NCI-H1048 (cell line): ENCODE measurements around the gene PORCN.

Source experiments
- DNase-seq: peaks from one replicate; lab custom pipeline; 2025; lab: John Stamatoyannopoulos, UW

PORCN gene

GRCh38 chrX:48508400-48509244, at the start of gene PORCN:
Gene PORCN, plus strand, starts transcription at chrX:48508992. Its CDS starts 829 bp downstream, at chrX:48509821.
- no peak for DNase-seq

GRCh38 chrX:48459483-48459882, 49.3 kb upstream of the PORCN start:
- DNase-seq: no peak

DNA sequence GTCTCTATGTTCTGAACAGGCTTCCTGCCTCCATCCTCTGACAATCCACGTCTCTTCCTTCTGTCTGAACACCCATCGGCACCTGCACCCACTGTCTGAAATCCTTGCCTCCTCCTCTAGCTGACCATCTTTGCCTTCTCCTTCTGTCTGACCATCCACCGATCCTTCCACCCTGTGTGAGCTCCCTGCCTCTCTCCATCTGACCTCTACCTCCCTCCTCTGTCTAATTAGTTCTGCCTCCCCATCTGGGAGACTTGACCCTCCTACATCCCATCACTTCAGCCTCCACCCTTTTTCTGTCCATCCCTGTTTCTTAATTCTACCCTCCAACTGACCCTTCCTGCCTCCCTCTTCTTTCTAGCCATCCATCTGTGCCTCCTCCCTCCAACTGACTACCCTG, 48.8 kb upstream of the PORCN start:
- no peak for DNase-seq

- DNase-seq: no peak
These were observed 48.2 kb upstream of the PORCN start for GRCh38 chrX:48460606-48461005.

GRCh38 chrX:48461830-48462229, 47.0 kb upstream of the PORCN start:
- no peak for DNase-seq

- no peak for DNase-seq
These were observed 43.4 kb upstream of the PORCN start for GRCh38 chrX:48465336-48465933.

DNA sequence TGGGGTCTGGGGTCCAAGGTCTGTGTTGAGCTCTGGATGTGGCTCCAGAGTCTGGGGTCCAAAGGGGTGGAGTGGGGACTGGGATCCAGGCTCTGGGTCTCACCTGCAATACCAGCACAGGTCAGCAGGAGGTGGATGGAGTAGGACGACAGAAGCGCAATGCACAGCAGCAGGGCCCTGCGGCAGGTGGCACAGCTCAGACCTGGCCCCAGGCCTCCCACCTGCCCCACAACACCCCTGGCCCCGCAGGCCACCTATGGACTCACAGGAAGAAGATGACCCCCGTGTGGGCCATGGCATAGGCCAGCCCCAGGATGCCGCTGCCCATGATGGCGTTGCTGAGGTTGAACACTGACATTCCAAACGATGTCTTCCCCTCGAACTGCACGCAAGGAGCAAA, 42.1 kb upstream of the PORCN start:
- DNase-seq: no peak

GRCh38 chrX:48467281-48467761, 41.5 kb upstream of the PORCN start:
- DNase-seq: no peak

DNA sequence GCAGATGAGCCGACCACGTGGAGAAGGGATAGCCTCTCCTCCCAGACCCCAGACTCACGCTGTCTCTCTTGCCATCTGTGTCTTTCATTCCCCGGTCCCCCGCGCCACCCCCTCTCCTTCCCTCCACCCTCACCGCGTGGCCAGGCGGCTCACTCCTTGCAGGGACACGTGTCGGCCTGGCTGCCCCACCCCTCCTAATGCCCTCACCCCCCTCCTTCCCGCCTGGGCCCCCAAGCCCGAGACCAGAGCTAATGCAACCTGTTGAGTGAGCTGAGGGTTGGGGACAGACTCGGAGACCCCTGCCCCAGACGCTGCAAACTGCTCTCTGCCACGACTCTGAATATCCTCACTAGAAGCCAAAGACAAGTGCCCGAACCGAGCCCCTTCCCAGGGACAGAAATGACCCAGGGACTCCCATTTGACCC, 40.5 kb upstream of the PORCN start:
- no peak for DNase-seq

GRCh38 chrX:48468693-48469691, 39.8 kb upstream of the PORCN start:
- DNase-seq: no peak

DNA sequence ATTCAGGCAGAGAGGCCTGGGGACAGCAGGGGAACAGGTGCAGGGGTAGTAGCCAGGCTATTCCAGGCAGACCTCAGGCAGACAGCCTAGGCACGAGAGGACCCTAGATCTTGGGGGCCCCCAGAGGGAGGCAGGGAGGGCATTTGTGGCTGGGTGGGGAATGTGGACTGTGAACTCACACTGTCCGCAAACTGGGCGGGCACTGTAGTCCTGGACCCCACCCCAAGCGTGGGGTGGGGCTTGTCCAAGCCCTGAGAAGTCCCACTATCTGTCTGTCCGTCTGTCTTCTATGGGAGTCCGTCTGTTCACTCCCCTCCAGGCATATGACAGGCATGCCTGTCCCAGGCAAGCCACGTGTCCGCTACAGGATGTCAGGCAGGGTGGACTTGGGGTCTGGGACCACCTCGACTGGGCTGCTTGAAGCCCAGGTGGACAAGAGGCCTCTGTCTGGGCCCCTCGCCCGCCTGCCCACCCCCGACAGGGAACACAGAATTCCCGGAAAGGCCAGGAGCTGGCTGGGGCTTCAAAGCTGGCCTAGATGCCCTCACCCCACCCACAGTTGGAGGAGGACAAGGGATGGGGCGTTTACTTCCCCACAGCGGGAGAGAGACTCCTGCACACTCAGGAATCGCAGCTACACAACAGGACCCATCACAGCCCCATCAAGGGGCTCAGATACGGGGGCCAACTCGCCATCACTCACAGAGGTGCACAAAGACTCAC, 38.5 kb upstream of the PORCN start, which contains the start of gene SLC38A5:
Gene SLC38A5 (minus strand): TSS at position 151 of the 723 bp plus-strand sequence. CDS start 2,336 bp downstream, outside the sequence.
- DNase-seq: no peak

- no peak for DNase-seq
These were observed 38.0 kb upstream of the PORCN start for GRCh38 chrX:48470833-48471118.

DNA sequence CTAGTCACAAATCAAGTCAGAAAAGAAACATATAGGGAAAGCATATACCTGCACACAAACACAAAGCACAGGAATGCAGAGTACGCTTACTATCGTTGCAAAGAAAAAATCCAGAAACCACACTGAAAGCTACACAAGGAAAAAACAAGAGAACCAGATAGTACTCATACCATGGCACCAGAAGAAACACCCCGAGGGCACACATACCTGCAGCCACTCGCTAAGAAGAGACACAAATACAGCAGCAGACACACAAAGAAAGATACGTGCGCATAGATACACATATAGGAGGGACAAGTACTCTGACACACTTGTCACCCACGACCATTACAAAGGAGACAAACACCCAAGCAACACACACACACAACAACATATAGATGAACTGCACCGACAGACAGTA, 37.3 kb upstream of the PORCN start:
- no peak for DNase-seq

DNA sequence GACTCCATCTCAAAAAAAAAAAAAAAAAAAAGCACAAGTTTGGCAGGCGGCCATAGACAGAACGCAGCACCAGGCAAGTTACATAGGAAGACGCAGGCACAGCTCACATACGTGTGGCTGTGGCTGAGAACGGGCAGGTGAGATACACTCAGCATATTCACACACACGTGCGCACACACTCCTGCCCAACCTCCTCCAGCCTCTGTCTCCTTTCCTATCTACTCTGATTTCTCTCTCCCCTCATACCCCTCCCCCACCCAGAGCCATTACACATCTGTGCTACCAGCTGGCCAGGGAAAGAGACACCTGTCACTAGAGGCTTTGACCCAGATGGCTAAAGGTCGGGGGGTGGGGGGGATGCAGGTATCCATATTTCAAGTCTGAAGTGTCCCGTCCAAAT, 36.6 kb upstream of the PORCN start:
- DNase-seq: no peak

GRCh38 chrX:48472851-48473703, 35.7 kb upstream of the PORCN start:
- DNase-seq: no peak

- DNase-seq: no peak
These were observed 35.1 kb upstream of the PORCN start for GRCh38 chrX:48473704-48473990.

DNA sequence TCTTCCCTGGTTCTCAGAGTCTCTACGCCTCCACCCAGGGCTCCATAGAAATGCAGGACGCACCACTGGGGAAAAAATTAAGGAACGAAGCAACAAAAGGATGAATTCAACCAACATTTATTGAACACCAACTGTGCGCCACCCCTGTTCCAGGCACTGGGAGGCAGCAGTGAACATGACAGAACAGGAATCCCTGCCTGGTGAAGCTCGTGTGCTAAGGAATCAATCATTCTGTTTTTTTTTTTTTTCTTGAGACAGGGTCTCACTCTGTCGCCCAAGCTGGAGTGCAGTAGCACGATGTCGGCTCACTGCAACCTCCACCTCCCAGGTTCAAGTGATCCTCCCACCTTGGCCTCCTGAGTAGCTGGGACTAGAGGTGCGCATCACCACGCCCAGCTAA, 34.7 kb upstream of the PORCN start:
- no peak for DNase-seq

DNA sequence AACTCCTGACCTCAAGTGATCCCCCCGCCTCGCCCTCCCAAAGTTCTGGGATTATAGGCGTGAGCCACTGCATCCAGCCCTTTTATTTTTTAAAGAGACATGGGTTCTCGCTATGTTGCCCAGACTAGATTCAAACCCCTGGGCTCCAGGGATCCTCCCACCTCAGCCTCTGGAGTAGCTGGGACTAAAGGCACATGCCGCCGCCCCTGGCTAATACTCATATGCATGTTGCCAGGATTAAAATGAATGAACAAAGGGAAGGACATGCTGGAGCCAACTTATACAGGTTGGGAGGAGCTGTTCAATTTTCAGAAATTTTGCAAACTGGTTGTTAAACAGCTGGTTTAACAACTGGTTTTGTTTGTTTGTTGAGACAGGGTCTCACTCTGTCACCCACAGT, 34.2 kb upstream of the PORCN start:
- DNase-seq: no peak

- no peak for DNase-seq
These were observed 33.5 kb upstream of the PORCN start for GRCh38 chrX:48475296-48475695.

DNA sequence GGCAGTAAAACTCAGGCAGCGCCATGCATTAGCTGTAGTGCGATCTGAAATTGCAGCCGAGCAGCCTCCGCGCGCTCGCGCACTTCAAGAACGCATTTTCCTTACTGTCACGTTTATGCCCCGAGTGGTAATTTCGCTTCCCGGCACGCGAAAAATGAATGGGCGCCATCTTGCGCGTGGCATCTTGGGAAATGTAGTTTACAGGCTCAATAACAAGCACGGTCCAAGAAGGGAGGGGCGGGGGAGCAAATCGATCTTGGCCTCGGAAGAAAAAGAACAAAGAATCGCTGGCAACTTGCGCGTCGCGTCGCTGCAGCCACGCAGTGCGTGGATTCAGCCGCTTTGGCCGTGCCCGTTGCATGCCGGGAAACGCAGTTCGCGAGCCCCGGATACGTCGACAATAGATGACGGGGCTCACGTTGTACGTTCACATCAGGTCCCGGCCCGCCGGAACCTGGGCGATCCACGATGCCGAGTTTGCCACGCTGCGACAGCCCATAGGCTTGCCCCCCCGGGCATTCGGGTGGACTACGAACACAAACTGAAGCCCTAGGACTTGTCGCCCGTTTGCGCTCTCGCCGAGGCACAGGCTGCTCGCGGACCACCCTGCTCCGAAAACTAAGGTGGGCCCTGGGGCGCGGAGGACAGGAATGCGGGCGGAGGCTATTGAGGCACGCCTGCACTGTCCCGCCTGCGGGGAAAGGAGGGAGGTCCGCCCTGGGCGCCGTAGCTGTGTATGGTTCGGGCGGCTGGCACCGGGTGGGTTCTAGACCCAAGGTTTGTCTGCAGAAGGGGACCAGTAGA, 32.8 kb upstream of the PORCN start, which contains the start of gene FTSJ1:
Gene FTSJ1 (plus strand): TSS at position 426 of the 804 bp plus-strand sequence. CDS start 1,849 bp downstream, outside the sequence.
- DNase-seq: peak; percentile 60
